ENCODE results near the gene SYNE3. TPM values are rescaled to one million over a fixed set of nuclear protein-coding genes. Genes with fewer than 3 reads are reported as not detected.

The SYNE3 gene
- total RNA-seq, 4 donors from 2014 or later = 13.8 to 26.2 (median 15.2) TPM

DNA sequence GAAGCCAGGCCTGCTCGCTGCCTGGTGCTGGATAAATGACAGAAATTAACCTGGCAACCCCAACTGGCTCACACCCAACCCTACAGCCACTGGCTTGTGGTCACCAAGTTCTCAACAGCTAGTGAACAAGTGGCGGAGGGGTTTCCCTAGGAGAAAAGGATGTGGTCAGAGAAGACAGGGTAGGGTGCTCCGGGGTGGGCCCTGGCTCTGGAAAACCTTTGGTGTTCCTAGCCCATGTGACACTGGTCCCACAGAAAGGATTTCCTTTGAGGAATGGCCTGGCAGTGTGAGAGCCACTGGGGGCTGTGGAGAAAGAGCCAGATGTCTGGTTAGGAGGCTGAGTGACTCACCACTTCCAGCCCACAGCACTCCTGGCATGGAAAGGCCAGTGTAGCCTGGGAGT, 8.7 kb downstream of the SYNE3 start:
- intact Hi-C loops (cut with DNase I; ENCODE audit: low total_unique reads) = no loop called here
- peak in 1 of 2 donors; percentile 85 for DNase-seq (ENCODE audit: low spot score in 2 of 2)
- TF ChIP-seq CTCF (IDR thresholded peaks at IDR 0.05) (no peak), POLR2A (IDR thresholded peaks at IDR 0.05) (no peak)
- no peak overlapping the region for H3K4me3 ChIP-seq (ENCODE audit: low read depth, poor library complexity, severe bottlenecking)
- WGBS, 2 donors = 18 to 30% methylated on average over 3 of the region's 3 CpGs

DNA sequence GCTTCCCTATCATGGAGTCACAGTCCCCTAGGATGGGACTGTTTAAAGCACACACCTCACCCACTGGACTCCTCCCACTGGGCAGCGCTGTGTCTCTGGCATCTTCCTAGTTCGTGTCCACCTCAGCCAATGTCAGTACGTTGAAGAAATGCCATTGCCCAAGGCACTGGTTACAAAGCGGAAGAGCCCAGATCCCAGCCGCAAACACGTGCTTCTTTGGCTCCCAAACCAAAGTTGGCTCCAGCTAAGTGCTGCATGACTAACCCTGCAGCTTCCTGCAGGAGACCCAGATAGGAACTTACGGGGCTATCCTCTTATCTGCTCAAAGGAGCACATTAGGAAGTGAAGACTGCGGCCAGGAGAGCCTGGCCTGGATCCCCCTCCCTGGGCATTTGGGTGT, 9.3 kb downstream of the SYNE3 start:
- H3K4me3 ChIP-seq (ENCODE audit: low read depth, poor library complexity, severe bottlenecking) = no peak overlapping the region
- intact Hi-C loops (cut with DNase I; ENCODE audit: low total_unique reads) = no loop called here
- WGBS, 2 donors = 1 to 15% methylated on average over 8 of the region's 8 CpGs
- peak; percentile 87 to 96 for DNase-seq (ENCODE audit: low spot score in 2 of 2)
- TF ChIP-seq POLR2A (IDR thresholded peaks at IDR 0.05) (no peak), CTCF (IDR thresholded peaks at IDR 0.05) (no peak)

- intact Hi-C loops (cut with DNase I; ENCODE audit: low total_unique reads) = no loop called here
- no peak for DNase-seq (ENCODE audit: low spot score in 2 of 2)
Observed at GRCh38 chr14:95505030-95505589, 11.3 kb downstream of the SYNE3 start.

GRCh38 chr14:95504135-95505029, 12.1 kb downstream of the SYNE3 start:
- intact Hi-C loops (cut with DNase I; ENCODE audit: low total_unique reads) = no loop called here
- DNase-seq (ENCODE audit: low spot score in 2 of 2) = no peak
- 53 to 65% methylated on average over 6 of the region's 6 CpGs for WGBS, 2 donors
- no peak for TF ChIP-seq POLR2A (IDR thresholded peaks at IDR 0.05)
- TF ChIP-seq CTCF (IDR thresholded peaks at IDR 0.05) = no peak
- H3K4me3 ChIP-seq (ENCODE audit: low read depth, poor library complexity, severe bottlenecking) = no peak overlapping the region

More at GRCh38 chr14:95505030-95505589, 11.3 kb downstream of the SYNE3 start:
- TF ChIP-seq POLR2A (IDR thresholded peaks at IDR 0.05) (no peak), CTCF (IDR thresholded peaks at IDR 0.05) (no peak)
- H3K4me3 ChIP-seq (ENCODE audit: low read depth, poor library complexity, severe bottlenecking) = no peak overlapping the region
- WGBS, 2 donors = 84 to 93% methylated on average over 17 of the region's 17 CpGs

DNA sequence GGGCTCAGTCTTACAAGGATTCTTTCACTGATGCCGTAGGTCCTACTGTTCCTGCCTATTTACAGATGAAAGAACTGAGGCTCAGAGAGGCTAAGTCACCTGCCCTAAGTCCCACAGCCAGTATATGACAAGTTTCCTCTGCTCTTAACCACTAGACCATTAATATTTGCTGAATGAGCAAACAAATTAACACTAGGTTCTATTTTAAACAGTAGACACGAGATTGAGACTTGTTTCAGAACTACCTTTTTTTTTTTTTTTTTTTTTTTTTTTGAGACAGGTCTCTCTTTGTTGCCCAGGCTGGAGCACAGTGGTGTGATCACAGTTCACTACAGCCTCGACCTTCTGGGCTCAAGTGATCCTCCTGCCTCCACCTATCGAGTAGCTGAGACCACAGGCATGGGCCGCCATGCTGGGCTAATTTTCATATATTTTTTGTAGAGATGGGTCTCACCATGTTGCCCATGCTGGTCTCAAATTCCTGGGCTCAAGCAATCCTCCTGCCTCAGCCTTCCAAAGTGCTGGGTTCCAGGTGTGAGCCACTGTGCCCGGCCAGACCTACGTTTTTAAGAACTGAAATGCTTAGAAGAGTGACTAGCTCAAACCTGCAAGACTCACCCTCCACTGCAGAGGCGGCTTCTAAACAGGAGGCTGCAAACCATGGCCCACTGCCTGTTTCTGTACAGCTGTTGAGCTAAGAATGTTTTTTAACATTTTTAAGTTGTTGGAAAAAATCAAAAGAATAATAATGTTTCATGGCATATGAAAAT, 12.9 kb downstream of the SYNE3 start:
- intact Hi-C loops (cut with DNase I; ENCODE audit: low total_unique reads) = no loop called here
- H3K4me3 ChIP-seq (ENCODE audit: low read depth, poor library complexity, severe bottlenecking) = no peak overlapping the region
- DNase-seq (ENCODE audit: low spot score in 2 of 2) = no peak
- TF ChIP-seq CTCF (IDR thresholded peaks at IDR 0.05) = no peak
- no peak for TF ChIP-seq POLR2A (IDR thresholded peaks at IDR 0.05)
- 85 to 87% methylated on average over 8 of the region's 8 CpGs for WGBS, 2 donors
